Stimulated activated CD4-positive, alpha-beta T cell treated with anti-CD3 and anti-CD28 coated beads, Interleukin-2, amount 100 ng/mL, for 48 hours (primary cell): ENCODE data around the gene SLC35C1.

Experiments
- DNase-seq, 2 donors: peaks; one replicate each; pipeline ENCODE4 v3.0.0-alpha.2; 2020

SLC35C1 gene

DNA sequence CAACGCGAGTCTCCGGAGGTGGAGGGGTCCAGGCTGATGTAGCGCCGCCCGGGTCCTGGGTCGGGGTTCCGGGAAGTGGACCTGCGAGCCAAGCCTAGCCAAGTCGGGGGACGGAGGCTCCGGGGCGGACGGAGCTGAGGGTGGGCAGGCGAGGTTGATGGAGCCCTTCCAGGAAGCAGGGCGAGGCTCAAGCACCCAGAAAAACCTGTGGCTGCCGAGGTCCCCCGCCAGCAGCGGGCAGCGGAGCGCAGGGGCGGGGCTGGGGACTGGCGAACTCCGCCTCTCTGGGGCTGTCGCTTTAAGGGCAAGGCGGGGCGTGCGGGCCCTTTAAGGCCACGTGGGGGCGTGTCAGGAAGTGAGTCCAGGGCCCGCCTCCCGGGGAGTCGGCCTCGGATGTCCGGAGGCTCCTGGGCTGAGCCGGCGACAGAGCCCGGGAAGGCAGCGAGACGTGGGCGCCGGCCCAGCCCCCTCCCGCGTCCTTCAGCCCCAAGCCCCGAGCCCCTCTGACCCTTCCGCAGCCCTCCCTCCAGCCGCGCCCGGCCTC lies at the start of gene SLC35C1:
Gene SLC35C1 (plus strand): TSS at position 389 of the 544 bp plus-strand sequence. CDS start 653 bp downstream, outside the sequence.
- DNase-seq = peak; percentile 95 to 97

GRCh38 chr11:45755281-45755859 lies 49.6 kb upstream of the SLC35C1 start:
- no peak for DNase-seq

- DNase-seq = no peak
Measured at GRCh38 chr11:45756384-45757010, 48.5 kb upstream of the SLC35C1 start.

DNA sequence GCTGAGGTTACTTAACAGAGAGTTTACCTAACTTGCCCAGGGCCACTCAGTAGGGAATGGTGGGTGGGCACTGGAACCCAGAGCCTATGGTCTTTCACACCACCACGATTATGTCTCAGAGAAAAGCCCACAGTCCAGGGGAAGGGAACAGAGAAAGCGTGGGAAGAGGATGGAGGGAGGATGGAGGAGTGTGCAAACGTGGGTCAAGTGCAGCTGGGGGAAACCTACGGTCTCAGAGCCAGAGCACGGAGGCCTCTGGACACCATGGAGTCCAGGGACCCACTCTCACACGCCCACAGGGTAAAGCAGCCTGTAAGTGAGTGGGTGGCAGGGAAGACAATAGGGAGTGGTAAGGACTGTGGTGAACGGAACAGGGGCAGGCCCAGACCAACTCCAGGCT lies 47.3 kb upstream of the SLC35C1 start:
- DNase-seq = no peak

DNA sequence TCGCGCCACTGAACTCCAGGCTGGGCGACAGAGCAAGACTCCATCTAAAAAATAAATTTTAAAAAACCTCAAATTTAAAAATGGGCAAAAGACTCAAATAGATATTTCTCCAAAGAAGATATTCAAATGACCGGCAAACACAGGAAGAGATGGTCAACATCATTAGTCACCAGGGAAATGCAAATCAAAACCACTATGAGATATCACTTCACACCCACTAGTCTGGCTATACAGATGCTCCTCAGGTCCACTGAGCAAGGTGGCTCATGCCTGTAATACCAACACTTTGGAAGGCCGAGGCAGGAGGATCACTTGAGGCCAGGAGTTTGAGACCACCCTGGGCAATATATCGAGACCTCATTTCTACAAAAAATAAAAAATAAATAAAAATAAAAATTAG lies 43.3 kb upstream of the SLC35C1 start:
- DNase-seq = no peak

DNA sequence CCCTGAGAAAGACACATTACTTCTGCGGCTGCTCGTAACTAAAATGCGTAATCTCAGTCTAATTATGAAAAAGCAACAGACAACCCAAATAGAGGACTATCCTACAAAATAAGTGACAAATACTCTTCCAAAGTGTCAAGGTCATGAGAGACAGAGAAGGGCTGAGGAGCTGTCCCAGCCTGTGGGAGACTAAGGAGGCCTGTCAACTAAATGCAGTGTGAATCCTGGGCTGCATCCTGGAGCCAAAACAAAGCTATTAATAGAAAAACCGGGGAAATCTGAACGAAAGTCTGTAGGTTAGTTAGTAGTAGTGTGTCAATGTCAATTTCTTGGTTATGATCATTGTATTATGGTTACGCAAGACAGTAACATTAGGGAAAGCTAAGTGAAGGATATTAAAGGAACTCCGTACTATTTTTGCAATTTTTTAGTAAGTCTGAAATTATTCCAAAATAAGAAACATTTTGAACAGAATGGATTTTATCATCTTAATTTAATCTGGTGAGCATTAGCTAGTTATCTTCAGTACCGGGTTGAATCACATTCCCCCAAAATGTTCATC lies 39.8 kb upstream of the SLC35C1 start:
- no peak for DNase-seq

DNA sequence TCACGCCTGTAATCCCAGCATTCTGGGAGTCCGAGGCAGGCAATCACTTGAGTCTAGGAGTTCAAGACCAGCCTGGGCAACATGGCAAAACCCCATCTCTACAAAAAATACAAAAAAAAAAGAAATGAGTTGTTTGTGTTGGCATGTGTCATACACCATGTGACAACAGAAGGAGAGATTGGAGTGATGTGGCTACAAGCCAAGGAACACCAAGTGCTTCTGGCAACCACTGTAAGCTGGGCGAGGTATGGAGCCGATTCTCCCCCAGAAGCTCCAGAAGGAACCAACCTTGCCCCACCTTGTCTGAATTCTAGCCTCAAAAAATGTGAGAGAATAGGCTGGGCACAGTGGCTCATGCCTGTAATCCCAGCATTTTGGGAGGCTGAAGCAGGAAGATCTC lies 39.1 kb upstream of the SLC35C1 start:
- no peak for DNase-seq

DNA sequence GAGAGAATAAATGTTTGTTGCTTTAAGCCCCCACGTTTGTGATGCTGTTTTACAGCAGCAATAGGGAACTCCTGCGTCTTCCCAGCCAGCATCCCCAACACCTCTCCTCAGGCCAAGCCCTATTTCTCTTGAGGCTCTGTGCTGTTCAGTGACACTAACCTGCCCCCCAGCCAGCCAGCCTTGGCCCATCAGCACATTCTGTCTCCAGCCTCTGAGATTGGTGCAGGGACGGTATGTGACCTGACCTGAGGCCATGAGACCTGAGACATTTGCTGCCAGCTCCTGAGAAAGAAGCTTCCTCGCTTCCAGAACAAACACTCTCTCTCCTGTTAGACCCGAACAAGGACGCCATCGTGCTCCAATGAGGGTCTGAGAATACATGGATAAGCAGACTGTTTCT lies 38.5 kb upstream of the SLC35C1 start:
- no peak for DNase-seq

GRCh38 chr11:45768486-45768885 lies 36.5 kb upstream of the SLC35C1 start:
- DNase-seq = no peak

DNA sequence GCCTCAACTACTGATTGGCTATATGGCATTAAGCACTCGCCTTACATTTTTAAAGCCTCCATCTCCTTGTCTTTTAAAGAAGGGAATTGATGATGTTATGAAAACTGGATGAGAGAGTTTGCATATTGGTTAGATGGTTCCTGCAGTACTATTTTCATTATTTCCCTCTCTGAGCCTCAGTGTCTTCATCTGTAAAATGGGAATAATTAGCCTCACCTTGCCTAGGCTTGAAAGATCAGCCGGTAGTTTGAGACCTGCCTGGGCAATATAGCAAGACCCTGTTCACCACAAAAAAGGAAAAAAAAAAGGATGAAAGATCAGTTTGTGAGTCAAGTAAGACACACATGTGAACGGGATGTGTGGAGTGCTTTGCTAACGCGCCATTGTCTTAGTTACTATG lies 35.0 kb upstream of the SLC35C1 start:
- DNase-seq = no peak

DNA sequence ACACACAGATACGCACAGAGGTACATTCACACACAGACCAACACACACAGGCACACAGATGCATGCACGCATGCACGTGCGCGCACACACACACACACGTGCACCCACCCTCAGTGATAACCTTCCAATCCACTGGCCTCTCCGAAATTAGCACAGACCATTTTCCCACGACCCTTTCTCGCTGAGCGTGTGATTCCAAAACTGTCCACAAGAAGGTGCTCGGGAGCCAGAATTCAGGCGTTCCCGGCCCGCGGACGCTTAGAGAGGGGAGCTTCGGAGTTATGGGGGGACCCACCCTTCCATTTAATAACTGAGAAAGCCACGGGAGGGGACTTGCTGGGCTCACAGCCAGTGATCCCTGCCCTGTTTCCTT lies 33.8 kb upstream of the SLC35C1 start:
- peak; percentile 78 to 81 for DNase-seq

- DNase-seq = peak; percentile 87 to 89
Measured at GRCh38 chr11:45771566-45772448, 33.1 kb upstream of the SLC35C1 start.

- no peak for DNase-seq
Measured at GRCh38 chr11:45772449-45772774, 32.5 kb upstream of the SLC35C1 start.

GRCh38 chr11:45772986-45773785 lies 31.8 kb upstream of the SLC35C1 start:
- DNase-seq = no peak

- DNase-seq = no peak
Measured at GRCh38 chr11:45773786-45774655, 30.9 kb upstream of the SLC35C1 start.

GRCh38 chr11:45774786-45775185 lies 30.2 kb upstream of the SLC35C1 start:
- no peak for DNase-seq

DNA sequence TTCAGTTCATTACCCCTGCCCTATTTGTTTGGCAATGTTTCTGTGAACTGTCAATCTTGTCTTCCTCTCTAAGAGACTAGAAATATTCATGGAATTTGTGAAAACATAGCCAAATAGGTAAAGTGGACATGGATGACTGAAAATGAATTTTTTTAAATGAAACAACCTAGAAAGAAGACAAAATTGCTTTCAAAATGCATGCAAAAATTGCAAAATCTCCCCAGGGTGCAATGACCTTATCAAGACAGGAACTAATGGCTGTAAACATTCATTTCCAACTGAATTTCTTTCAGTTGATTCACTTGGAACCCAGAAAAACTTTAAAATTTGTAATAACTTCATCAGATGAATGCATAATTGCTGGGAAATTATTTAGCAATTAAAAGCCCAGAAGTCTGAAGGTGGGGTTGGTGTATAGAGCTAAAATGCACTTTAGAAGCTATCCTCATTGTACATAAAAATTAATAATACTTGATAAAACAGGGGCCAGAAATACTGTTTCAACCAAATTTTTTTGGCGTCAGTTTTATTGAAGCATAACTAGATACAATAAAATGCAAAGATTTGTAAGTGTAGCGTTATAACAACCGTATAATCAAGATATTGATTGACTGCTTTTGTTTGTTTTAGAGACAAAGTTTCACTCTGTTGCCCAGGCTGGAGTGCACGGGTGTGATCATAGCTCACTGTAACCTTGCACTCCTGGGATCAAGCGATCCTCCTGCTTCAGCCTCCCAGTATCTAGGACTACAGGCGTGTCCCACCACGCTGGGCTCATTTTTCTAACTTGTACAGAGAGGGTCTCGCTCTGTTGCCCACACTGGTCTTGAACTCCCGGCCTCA lies 27.6 kb upstream of the SLC35C1 start:
- no peak for DNase-seq

GRCh38 chr11:45778341-45778740 lies 26.6 kb upstream of the SLC35C1 start:
- no peak for DNase-seq

- no peak for DNase-seq
Measured at GRCh38 chr11:45779602-45780001, 25.3 kb upstream of the SLC35C1 start.

DNA sequence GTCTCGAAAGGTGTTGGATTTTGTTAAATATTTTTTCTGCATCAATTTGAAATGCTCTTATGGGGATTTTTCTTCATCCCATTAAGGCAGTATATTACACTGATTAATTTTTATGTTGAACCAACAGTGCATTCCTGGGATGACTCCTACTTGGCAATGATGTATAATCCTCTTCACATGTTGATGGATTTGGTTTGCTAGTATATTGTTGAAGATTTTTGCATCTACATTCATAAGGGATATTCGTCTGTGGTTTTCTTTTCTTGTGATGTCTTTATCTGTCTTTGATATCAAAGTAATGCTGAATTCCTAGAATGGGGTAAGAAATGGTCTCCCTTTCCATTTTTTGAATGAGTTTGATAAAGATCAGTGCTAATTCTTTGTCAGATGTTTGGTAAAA lies 18.7 kb upstream of the SLC35C1 start:
- DNase-seq = no peak

DNA sequence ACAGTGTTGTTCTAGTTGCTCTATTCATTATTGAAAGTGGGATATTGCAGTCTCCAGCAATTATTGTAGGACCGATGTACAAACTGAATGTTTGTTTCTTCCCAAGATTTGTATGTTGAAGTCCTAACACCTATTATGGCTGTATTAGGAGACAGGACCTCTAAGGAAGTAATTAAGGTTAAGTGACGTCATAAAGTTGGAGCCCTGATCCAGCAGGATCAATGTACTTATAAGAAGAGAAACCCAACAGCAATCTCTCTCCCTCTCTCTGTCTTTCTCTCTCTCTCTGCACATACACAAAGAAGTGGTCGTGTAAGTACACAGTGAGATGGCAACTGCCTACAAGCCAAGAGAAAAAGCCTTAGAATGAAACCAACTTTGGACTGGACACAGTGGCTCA lies 16.1 kb upstream of the SLC35C1 start:
- no peak for DNase-seq
